Mesothelial cell of epicardium (in vitro differentiated cells): ENCODE data around the gene IER5. TPM values are rescaled to one million over a fixed set of nuclear protein-coding genes. Genes with fewer than 3 reads are reported as not detected.

ENCODE experiments used
- DNase-seq, 2 experiments: peaks; one replicate each; pipeline ENCODE4 v3.0.0; 2021; ENCODE audit warnings: low spot score in 2 of 2; ENCODE audit not compliant: unreplicated experiment in 2 of 2
- H3K27ac Mint-ChIP-seq: 2 replicates; pipeline ENCODE4 v1.8.0; 2021; ENCODE audit warnings: mixed read lengths
- H3K27me3 Mint-ChIP-seq: 2 replicates; pipeline ENCODE4 v1.8.0; 2021; ENCODE audit warnings: low read depth, mixed read lengths
- H3K36me3 Mint-ChIP-seq: 2 replicates; pipeline ENCODE4 v1.8.0; 2021; ENCODE audit warnings: mixed read lengths
- H3K4me1 Mint-ChIP-seq: 2 replicates; pipeline ENCODE4 v1.8.0; 2021; ENCODE audit warnings: mixed read lengths
- H3K4me3 Mint-ChIP-seq: 2 replicates; pipeline ENCODE4 v1.8.0; 2021; ENCODE audit warnings: mild to moderate bottlenecking, moderate library complexity, mixed read lengths
- H3K9me3 Mint-ChIP-seq: 2 replicates; pipeline ENCODE4 v1.8.0; 2021; ENCODE audit warnings: mixed read lengths
- CTCF ChIP-seq: fragments of 200-600 bp; sonication (generic); IDR thresholded peaks from one replicate; pipeline ENCODE4 v1.5.0; 2021; ENCODE audit warnings: antibody characterized with exemption; ENCODE audit not compliant: unreplicated experiment
- total RNA-seq: library from RNA; stranded (reverse); gene quantifications from 3 replicates; pipeline ENCODE4 v1.2.1, GENCODE V29; 2021

IER5 gene
- total RNA-seq, 1 donor from 2014 or later, result 14.1 TPM

- peaks cover 40% of the 10 kb centered on the region for H3K4me1 Mint-ChIP-seq
- no peak for TF ChIP-seq CTCF
- H3K27ac Mint-ChIP-seq, result no peak overlapping the region
- DNase-seq, result no peak
- H3K9me3 Mint-ChIP-seq, result no peaks in the 10 kb centered on the region
- no peaks in the 10 kb centered on the region for H3K36me3 Mint-ChIP-seq
- no peak overlapping the region for H3K4me3 Mint-ChIP-seq
- no peaks in the 10 kb centered on the region for H3K27me3 Mint-ChIP-seq
Observed at GRCh38 chr1:181108304-181108867, 19.9 kb downstream of the IER5 start.

GRCh38 chr1:181110013-181110412 lies 21.5 kb downstream of the IER5 start:
- H3K36me3 Mint-ChIP-seq, result no peaks in the 10 kb centered on the region
- no peaks in the 10 kb centered on the region for H3K9me3 Mint-ChIP-seq
- TF ChIP-seq CTCF, result no peak
- no peak overlapping the region for H3K4me3 Mint-ChIP-seq
- no peak overlapping the region for H3K27ac Mint-ChIP-seq
- H3K4me1 Mint-ChIP-seq, result peaks cover 27% of the 10 kb centered on the region
- DNase-seq, result no peak
- H3K27me3 Mint-ChIP-seq, result no peaks in the 10 kb centered on the region

GRCh38 chr1:181111559-181111958 lies 23.1 kb downstream of the IER5 start:
- Mint-ChIP-seq H3K4me3 (no peak overlapping the region), H3K4me1 (peaks cover 20% of the 10 kb centered on the region), H3K27ac (no peak overlapping the region)

GRCh38 chr1:181112071-181112929 lies 23.8 kb downstream of the IER5 start:
- no peak overlapping the region for H3K4me3 Mint-ChIP-seq
- H3K9me3 Mint-ChIP-seq, result no peaks in the 10 kb centered on the region
- H3K27ac Mint-ChIP-seq, result no peak overlapping the region
- no peak for DNase-seq
- H3K4me1 Mint-ChIP-seq, result peaks cover 17% of the 10 kb centered on the region
- no peaks in the 10 kb centered on the region for H3K27me3 Mint-ChIP-seq
- H3K36me3 Mint-ChIP-seq, result no peaks in the 10 kb centered on the region
- TF ChIP-seq CTCF, result no peak

More at GRCh38 chr1:181111559-181111958, 23.1 kb downstream of the IER5 start:
- DNase-seq, result no peak
- Mint-ChIP-seq H3K27me3 (no peaks in the 10 kb centered on the region), H3K36me3 (no peaks in the 10 kb centered on the region), H3K9me3 (no peaks in the 10 kb centered on the region)
- TF ChIP-seq CTCF, result no peak

- DNase-seq, result no peak
- no peak for TF ChIP-seq CTCF
- Mint-ChIP-seq H3K9me3 (no peaks in the 10 kb centered on the region), H3K36me3 (no peaks in the 10 kb centered on the region), H3K4me1 (peaks cover 18% of the 10 kb centered on the region), H3K27me3 (no peaks in the 10 kb centered on the region), H3K27ac (no peak overlapping the region), H3K4me3 (no peak overlapping the region)
Observed at GRCh38 chr1:181113059-181113641, 24.6 kb downstream of the IER5 start.
